CD8-positive, alpha-beta memory T cell (primary cell): ENCODE measurements around the gene CCDC51. TPM values are rescaled to one million over a fixed set of nuclear protein-coding genes. Genes with fewer than 3 reads are reported as not detected.

Experiments used
- CTCF ChIA-PET: fragments of 350-600 bp; sonication (Branson Sonifier 250); formaldehyde crosslinking; loops from one replicate; lab custom pipeline; 2021; ENCODE audit warnings: antibody characterized with exemption; lab: Charles Lee
- POLR2A ChIA-PET: fragments of 350-600 bp; sonication (Branson Sonifier 250); formaldehyde crosslinking; loops from one replicate; lab custom pipeline; 2021; ENCODE audit warnings: antibody characterized with exemption; lab: Charles Lee
- DNase-seq, 5 donors: peaks; one replicate each; pipeline versions ENCODE4 v3.0.0 to v3.0.0-alpha.2; 2020 to 2022; ENCODE audit warnings: mixed read lengths in 1 of 5
- H3K27ac ChIP-seq: one replicate; pipeline ENCODE4 v1.7.0; 2013; ENCODE audit warnings: low read depth, mild to moderate bottlenecking, low read length, moderate library complexity
- H3K27me3 ChIP-seq: 2 replicates; pipeline ENCODE4 v1.7.0; 2013; ENCODE audit warnings: low read length, mild to moderate bottlenecking; ENCODE audit not compliant: insufficient read depth, poor library complexity, severe bottlenecking
- H3K36me3 ChIP-seq: 2 replicates; pipeline ENCODE4 v1.7.0; 2013; ENCODE audit warnings: mild to moderate bottlenecking, low read length, moderate library complexity; ENCODE audit not compliant: insufficient read depth
- H3K4me1 ChIP-seq: 2 replicates; pipeline ENCODE4 v1.7.0; 2013; ENCODE audit warnings: mild to moderate bottlenecking, low read length, moderate library complexity; ENCODE audit not compliant: insufficient read depth
- H3K4me3 ChIP-seq: 2 replicates; pipeline ENCODE4 v1.7.0; 2013; ENCODE audit warnings: mild to moderate bottlenecking, low read length
- H3K9me3 ChIP-seq: 2 replicates; pipeline ENCODE4 v1.7.0; 2013; ENCODE audit warnings: mild to moderate bottlenecking, low read length
- H3K27ac Mint-ChIP-seq, 8 donors: one replicate each; pipeline ENCODE4 v1.8.0; 2020 to 2021; ENCODE audit warnings: mixed read lengths in 8 of 8, mild to moderate bottlenecking in 6 of 8, inconsistent platforms in 3 of 8, moderate library complexity in 3 of 8
- H3K27me3 Mint-ChIP-seq, 2 donors: one replicate each; pipeline ENCODE4 v1.8.0; 2020 to 2021; ENCODE audit warnings: mixed read lengths in 2 of 2, mild to moderate bottlenecking in 1 of 2, moderate library complexity in 1 of 2
- H3K36me3 Mint-ChIP-seq, 3 donors: one replicate each; pipeline ENCODE4 v1.8.0; 2020 to 2021; ENCODE audit warnings: mixed read lengths in 3 of 3, inconsistent platforms in 1 of 3, mild to moderate bottlenecking in 1 of 3
- H3K4me1 Mint-ChIP-seq, 3 donors: one replicate each; pipeline ENCODE4 v1.8.0; 2020 to 2021; ENCODE audit warnings: mixed read lengths in 3 of 3, inconsistent platforms in 1 of 3, mild to moderate bottlenecking in 1 of 3
- H3K4me3 Mint-ChIP-seq, 7 donors: one replicate each; pipeline ENCODE4 v1.8.0; 2020 to 2021; ENCODE audit warnings: mixed read lengths in 7 of 7, mild to moderate bottlenecking in 6 of 7, moderate library complexity in 4 of 7, inconsistent platforms in 2 of 7
- H3K9me3 Mint-ChIP-seq, 5 donors: one replicate each; pipeline ENCODE4 v1.8.0; 2020 to 2022; ENCODE audit warnings: mixed read lengths in 5 of 5, mild to moderate bottlenecking in 3 of 5, moderate library complexity in 2 of 5, inconsistent platforms in 1 of 5
- polyA plus RNA-seq: library from polyadenylated mRNA; unstranded; fragments of 300-500 nt; fragmentation: Illumina TruSeq; gene quantifications from one replicate; pipeline ENCODE4 v1.2.3, GENCODE V29; 2021
- total RNA-seq, 2 experiments: library from RNA; stranded (reverse); gene quantifications; one replicate each; pipeline ENCODE4 v1.2.3, GENCODE V29; 2021

Gene CCDC51
- total and polyA plus RNA-seq, 3 experiments from 2014 or later: 11.3 to 26.0 (median 24.2) TPM

GRCh38 chr3:48417529-48418108 is 22.3 kb downstream of the CCDC51 start:
- no peaks in the 10 kb centered on the region for H3K36me3 Mint-ChIP-seq
- peak overlapping the region in 1 of 8 donors; percentile 63 for H3K27ac Mint-ChIP-seq
- no peak for DNase-seq
- no peaks in the 10 kb centered on the region for H3K27me3 Mint-ChIP-seq
- no peaks in the 10 kb centered on the region for H3K9me3 Mint-ChIP-seq
- H3K9me3 ChIP-seq: no peaks in the 10 kb centered on the region
- no peaks in the 10 kb centered on the region for H3K4me1 ChIP-seq
- H3K27ac ChIP-seq: no peak overlapping the region
- H3K4me3 ChIP-seq: no peak overlapping the region
- ChIA-PET CTCF (interaction anchor here (0.9 kb wide), 2 partner anchors 17 to 19 kb away, joined by 3 read pairs; no protein-coding TSS in a partner anchor), POLR2A (no interaction called here)
- H3K36me3 ChIP-seq: no peaks in the 10 kb centered on the region
- H3K27me3 ChIP-seq: no peaks in the 10 kb centered on the region
- H3K4me1 Mint-ChIP-seq: no peaks in the 10 kb centered on the region
- no peak overlapping the region for H3K4me3 Mint-ChIP-seq

DNA sequence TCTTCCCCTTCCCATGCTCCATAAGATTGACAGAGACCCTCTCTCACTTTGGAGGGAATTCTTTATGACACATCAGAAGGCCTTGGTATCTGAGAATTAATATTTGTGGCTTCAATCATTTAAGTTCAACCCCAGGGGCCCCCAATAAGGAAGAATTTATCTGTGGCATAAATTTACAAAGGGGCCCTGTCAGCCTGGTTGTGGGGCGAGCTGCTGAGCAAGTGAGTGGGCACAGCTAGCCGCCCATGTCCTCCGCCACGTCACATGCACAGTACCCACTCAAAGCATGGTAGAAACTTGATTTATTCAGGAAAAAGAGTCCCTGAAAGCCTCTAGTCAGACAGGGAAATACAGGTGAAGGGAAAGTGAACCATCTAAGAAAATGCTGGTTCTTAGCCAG is 23.4 kb downstream of the CCDC51 start:
- H3K4me1 Mint-ChIP-seq: no peaks in the 10 kb centered on the region
- Histone ChIP-seq H3K27me3 (no peaks in the 10 kb centered on the region), H3K4me1 (no peaks in the 10 kb centered on the region), H3K36me3 (no peaks in the 10 kb centered on the region), H3K27ac (no peak overlapping the region), H3K4me3 (no peak overlapping the region), H3K9me3 (no peaks in the 10 kb centered on the region)
- CTCF ChIA-PET: interaction anchor here (0.9 to 1.5 kb wide), 4 partner anchors 15 to 90 kb away, joined by 3 to 4 read pairs (median 4); no protein-coding TSS in a partner anchor
- no peak overlapping the region for H3K4me3 Mint-ChIP-seq
- no peak for DNase-seq
- H3K36me3 Mint-ChIP-seq: peaks cover 0 to 1% (median 0%) of the 10 kb centered on the region in 3 donors
- no peak overlapping the region for H3K27ac Mint-ChIP-seq
- H3K9me3 Mint-ChIP-seq: no peaks in the 10 kb centered on the region
- POLR2A ChIA-PET: no interaction called here
- peaks cover 0 to 2% of the 10 kb centered on the region in 2 donors for H3K27me3 Mint-ChIP-seq

DNA sequence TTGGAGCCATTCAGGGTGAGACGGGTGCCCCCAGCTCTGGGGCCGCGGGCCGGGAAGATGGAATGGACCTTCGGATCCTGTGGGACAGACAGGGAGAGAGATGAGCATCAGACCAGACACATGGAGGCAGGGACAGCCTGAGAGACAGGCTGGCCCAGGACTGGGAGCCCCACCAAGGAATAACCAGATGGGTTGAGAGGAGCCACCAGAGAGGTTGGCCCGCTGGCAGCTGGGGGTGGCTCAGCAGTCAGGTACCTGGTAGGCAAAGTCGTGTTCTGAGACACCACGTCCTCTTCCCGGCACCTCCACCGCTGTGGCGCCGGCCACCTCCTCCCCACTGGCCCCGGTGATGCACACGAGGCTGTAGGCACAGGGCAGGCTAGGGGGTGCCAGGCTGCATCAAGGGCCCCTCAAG is 23.8 kb downstream of the CCDC51 start:
- CTCF ChIA-PET: interaction anchor here (1.1 to 1.5 kb wide), 3 partner anchors 15 to 91 kb away, joined by 3 to 4 read pairs (median 4); no protein-coding TSS in a partner anchor
- no peaks in the 10 kb centered on the region for H3K27me3 ChIP-seq
- no peaks in the 10 kb centered on the region for H3K4me1 ChIP-seq
- H3K36me3 Mint-ChIP-seq: peaks cover 0 to 1% (median 0%) of the 10 kb centered on the region in 3 donors
- H3K36me3 ChIP-seq: no peaks in the 10 kb centered on the region
- H3K27ac Mint-ChIP-seq: no peak overlapping the region
- H3K27me3 Mint-ChIP-seq: peaks cover 0 to 2% of the 10 kb centered on the region in 2 donors
- no peaks in the 10 kb centered on the region for H3K4me1 Mint-ChIP-seq
- H3K9me3 ChIP-seq: no peaks in the 10 kb centered on the region
- no peak overlapping the region for H3K4me3 Mint-ChIP-seq
- DNase-seq: no peak
- no peaks in the 10 kb centered on the region for H3K9me3 Mint-ChIP-seq
- POLR2A ChIA-PET: no interaction called here
- no peak overlapping the region for H3K4me3 ChIP-seq
- H3K27ac ChIP-seq: no peak overlapping the region

GRCh38 chr3:48415251-48415953 is 24.5 kb downstream of the CCDC51 start:
- Histone ChIP-seq H3K27me3 (no peaks in the 10 kb centered on the region), H3K9me3 (no peaks in the 10 kb centered on the region), H3K4me1 (no peaks in the 10 kb centered on the region), H3K27ac (no peak overlapping the region), H3K36me3 (no peaks in the 10 kb centered on the region), H3K4me3 (no peak overlapping the region)
- Mint-ChIP-seq H3K9me3 (no peaks in the 10 kb centered on the region), H3K27me3 (peaks cover 0 to 2% of the 10 kb centered on the region in 2 donors), H3K4me1 (no peaks in the 10 kb centered on the region), H3K4me3 (no peak overlapping the region), H3K27ac (no peak overlapping the region), H3K36me3 (peaks cover 0 to 1% (median 0%) of the 10 kb centered on the region in 3 donors)
- no peak for DNase-seq
- POLR2A ChIA-PET: no interaction called here
- CTCF ChIA-PET: interaction anchor here (1.1 to 2.2 kb wide), 4 partner anchors 14 to 93 kb away, joined by 3 to 6 read pairs (median 4); no protein-coding TSS in a partner anchor

DNA sequence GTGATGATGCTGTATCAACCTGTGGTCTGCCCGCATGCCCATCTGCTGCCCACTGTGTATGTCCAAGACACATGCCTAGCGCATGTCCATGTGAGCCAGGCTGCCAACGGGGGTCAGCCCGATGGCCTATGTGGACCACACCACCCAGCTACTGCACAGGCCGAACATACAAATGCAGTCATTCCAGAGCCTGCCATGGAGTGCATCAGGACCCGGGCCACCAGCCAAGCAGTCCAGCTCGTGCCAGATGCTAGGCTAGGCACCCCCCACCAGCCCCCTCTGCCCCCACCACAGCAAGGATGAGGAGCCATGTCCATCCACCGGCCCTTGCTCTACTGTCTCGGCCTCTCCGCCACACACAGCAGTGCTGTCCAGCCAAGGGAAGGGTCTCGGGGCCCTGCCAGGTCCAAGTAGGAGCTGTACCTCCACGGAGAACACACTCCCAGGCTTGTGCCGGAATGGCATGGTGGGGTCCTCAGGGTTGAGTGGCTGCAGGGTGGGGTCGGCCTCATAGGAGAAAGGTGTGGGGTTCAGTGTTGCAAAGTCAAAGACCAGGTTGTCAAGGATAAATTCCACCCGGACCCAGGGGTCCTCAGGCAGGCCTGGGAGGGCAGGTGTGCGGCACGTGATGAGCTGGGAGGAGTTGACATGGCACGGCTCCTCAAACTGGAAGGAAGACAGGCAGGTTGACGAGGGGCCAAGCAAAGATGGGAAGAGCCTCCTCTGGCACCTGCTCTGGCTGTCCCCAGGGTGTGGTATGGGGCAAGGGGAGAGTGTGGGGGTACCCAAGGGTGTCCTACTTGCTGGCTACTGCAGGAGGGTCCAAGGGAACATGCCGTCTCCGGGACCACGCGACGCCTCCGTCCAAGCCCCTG is 25.3 kb downstream of the CCDC51 start:
- DNase-seq: no peak
- no peaks in the 10 kb centered on the region for H3K4me1 ChIP-seq
- H3K9me3 ChIP-seq: no peaks in the 10 kb centered on the region
- Mint-ChIP-seq H3K27ac (no peak overlapping the region), H3K4me3 (no peak overlapping the region), H3K4me1 (no peaks in the 10 kb centered on the region), H3K9me3 (no peaks in the 10 kb centered on the region), H3K36me3 (peaks cover 0 to 1% (median 0%) of the 10 kb centered on the region in 3 donors), H3K27me3 (peaks cover 0 to 2% of the 10 kb centered on the region in 2 donors)
- no peaks in the 10 kb centered on the region for H3K36me3 ChIP-seq
- no peak overlapping the region for H3K4me3 ChIP-seq
- ChIA-PET CTCF (interaction anchor here (0.9 to 2.2 kb wide), 3 partner anchors 10 to 93 kb away, joined by 3 to 6 read pairs (median 6); no protein-coding TSS in a partner anchor), POLR2A (no interaction called here)
- H3K27ac ChIP-seq: no peak overlapping the region
- H3K27me3 ChIP-seq: no peaks in the 10 kb centered on the region

- Histone ChIP-seq H3K4me3 (no peak overlapping the region), H3K27me3 (no peaks in the 10 kb centered on the region), H3K27ac (no peak overlapping the region), H3K36me3 (no peaks in the 10 kb centered on the region), H3K4me1 (no peaks in the 10 kb centered on the region), H3K9me3 (no peaks in the 10 kb centered on the region)
- Mint-ChIP-seq H3K4me1 (no peaks in the 10 kb centered on the region), H3K9me3 (no peaks in the 10 kb centered on the region), H3K4me3 (no peak overlapping the region), H3K27me3 (peaks cover 0 to 2% of the 10 kb centered on the region in 2 donors), H3K27ac (no peak overlapping the region), H3K36me3 (peaks cover 0 to 1% (median 0%) of the 10 kb centered on the region in 3 donors)
- ChIA-PET CTCF (interaction anchor here (0.9 to 2.2 kb wide), 3 partner anchors 9 to 94 kb away, joined by 3 to 6 read pairs (median 6); no protein-coding TSS in a partner anchor), POLR2A (no interaction called here)
- DNase-seq: no peak
Observed at GRCh38 chr3:48413611-48414010, 26.3 kb downstream of the CCDC51 start.

DNA sequence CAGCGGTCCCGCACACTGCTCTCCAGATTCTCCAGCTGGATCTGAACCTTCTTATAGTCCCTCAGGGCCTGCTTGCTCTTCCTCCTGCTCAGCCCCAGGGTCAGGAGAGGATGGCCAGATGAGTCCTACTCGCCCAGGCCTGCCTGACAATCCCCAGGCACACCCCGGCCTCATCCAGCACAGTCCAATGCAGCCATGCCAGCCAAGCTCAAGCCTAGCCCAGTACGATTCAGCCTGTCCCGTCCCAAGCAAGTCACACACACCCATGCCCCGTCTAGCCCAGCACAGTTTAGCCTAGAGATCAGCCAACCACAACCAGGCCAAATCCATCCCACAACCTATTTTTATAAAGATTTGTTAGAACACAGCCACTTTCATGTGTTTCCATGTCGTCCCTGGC is 26.8 kb downstream of the CCDC51 start:
- H3K4me3 Mint-ChIP-seq: no peak overlapping the region
- DNase-seq: no peak
- no peak overlapping the region for H3K27ac Mint-ChIP-seq
- H3K27me3 Mint-ChIP-seq: peaks cover 0 to 2% of the 10 kb centered on the region in 2 donors
- Histone ChIP-seq H3K27me3 (no peaks in the 10 kb centered on the region), H3K36me3 (no peaks in the 10 kb centered on the region), H3K27ac (no peak overlapping the region), H3K9me3 (no peaks in the 10 kb centered on the region), H3K4me3 (no peak overlapping the region), H3K4me1 (no peaks in the 10 kb centered on the region)
- POLR2A ChIA-PET: no interaction called here
- H3K9me3 Mint-ChIP-seq: no peaks in the 10 kb centered on the region
- CTCF ChIA-PET: interaction anchor here (0.8 to 2.2 kb wide), 3 partner anchors 23 to 95 kb away, joined by 4 to 6 read pairs (median 6); no protein-coding TSS in a partner anchor
- H3K36me3 Mint-ChIP-seq: peaks cover 0 to 1% (median 0%) of the 10 kb centered on the region in 3 donors
- H3K4me1 Mint-ChIP-seq: no peaks in the 10 kb centered on the region
